HG03460 (cell line): ENCODE measurements around the gene TFEB.

Source experiments
- ATAC-seq: cut with Tn5 transposase; IDR thresholded peaks from one replicate; pipeline ENCODE4 v1.9.1; 2021; ENCODE audit not compliant: unreplicated experiment

The TFEB gene

DNA sequence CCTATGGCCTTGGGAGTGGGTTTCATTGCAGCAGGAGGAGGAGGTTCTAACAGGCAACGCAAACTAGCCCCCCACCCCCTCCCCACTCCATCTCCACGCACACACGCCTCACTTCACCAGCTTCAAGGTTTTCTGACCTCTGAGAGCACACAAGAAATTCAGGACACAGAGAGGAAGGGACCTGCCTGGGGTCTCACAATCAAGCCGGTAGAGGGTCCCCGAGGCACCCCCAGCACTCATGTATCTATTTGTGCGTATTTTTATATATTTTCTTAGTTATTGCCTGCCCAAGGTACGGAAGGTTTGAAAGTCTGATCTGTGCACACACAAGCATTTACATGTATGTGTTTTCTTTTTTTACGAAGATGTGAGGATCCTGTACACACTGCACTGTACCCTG is 80.2 kb downstream of the TFEB start:
- no peak for ATAC-seq

DNA sequence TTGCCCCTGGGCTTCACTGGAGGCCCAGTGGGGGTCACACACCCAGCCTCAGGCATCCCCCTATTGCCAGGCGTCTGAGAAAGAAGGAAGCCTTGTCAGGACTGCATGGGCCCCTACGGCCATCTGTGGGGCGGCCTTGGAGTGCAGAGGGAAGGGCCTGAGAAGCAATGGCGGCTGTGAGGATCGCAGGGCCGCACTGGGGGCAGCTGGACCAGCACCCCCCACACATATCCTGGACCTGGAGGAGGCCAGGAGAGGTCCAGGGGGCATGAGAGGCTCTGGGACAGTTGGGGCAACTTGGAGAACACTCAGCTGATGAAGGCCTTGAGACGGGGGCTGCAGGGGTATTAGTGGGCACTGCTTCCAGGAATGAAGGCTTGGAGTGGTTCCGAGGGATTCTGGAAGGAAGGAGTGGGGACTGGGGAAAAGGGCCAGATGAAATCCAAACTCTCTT is 80.7 kb downstream of the TFEB start:
- ATAC-seq = no peak

DNA sequence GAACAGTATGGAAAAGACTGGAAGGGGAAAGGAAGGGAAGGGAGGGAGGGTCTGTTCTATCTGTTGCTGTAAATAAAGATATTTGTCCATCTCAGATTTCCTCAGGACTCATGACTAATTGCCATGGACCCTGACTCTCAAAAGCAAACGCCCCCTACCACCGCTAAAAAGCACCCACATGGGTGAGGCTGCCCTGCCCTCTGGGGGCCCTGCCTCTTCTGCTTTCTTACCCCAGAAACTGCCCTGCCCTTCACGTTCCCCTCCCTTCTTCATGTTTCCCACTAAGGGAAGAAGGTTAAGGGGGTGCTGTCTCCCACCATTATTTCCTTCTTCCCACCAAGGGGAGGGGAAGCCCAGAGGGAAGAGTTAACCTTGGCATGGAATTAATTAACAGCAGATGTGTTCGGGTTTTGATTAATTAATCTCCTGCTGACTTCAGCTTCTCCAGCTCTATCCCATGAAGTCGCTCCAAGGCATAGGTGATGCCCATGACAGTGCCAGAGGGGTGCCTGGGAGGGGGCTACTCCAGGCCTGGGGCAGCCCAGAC is 81.2 kb downstream of the TFEB start:
- ATAC-seq = no peak

DNA sequence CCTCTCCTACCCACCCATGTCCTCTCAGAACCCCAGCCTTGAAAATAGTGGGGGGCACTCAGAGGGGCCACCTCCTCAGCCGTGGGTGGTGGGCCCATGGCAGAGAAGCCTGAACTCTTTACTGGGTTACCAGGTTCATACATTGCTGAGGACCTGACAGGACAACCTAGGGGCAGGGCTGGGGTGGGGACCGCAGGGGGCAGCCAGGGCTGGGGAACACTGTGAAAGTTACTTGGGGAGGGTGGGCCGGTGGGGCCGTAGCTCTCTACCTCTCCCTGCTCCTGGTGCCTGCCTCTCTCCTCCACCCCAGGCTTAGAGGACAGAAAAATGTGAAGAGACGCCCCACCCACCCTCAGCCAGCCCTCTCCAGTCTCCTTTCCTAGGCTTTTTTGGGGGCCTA is 81.7 kb downstream of the TFEB start:
- ATAC-seq = no peak

DNA sequence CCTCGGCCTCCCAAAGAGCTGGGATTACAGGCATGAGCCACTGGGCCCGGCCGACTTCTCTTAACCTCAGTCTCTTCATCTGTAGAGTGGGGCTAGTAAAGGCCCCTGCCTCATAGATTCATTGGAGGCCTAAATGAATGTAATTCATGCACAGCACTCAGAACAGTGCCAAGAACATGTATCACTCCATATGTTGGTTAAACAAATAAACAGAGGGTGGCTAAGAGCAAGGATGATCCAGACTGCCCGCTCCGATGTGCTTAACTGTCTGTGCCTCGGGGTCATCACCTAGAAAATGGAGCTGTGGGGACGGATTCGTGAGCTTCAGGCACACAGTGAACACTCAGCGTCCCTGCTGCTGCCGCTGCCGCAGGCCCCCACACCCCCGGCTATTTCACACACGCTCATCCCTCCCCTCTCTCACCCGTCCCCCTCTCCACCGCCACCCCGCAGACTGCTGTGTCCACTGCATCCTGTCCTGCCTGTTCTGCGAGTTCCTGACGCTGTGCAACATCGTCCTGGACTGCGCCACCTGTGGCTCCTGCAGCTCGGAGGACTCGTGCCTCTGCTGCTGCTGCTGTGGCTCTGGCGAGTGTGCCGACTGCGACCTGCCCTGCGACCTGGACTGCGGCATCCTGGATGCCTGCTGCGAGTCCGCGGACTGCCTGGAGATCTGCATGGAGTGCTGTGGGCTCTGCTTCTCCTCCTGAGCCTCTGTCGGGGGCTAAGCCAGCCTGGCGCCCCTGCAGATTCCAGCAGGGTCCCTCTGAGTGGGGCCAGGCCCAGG is 82.3 kb downstream of the TFEB start:
- no peak for ATAC-seq

DNA sequence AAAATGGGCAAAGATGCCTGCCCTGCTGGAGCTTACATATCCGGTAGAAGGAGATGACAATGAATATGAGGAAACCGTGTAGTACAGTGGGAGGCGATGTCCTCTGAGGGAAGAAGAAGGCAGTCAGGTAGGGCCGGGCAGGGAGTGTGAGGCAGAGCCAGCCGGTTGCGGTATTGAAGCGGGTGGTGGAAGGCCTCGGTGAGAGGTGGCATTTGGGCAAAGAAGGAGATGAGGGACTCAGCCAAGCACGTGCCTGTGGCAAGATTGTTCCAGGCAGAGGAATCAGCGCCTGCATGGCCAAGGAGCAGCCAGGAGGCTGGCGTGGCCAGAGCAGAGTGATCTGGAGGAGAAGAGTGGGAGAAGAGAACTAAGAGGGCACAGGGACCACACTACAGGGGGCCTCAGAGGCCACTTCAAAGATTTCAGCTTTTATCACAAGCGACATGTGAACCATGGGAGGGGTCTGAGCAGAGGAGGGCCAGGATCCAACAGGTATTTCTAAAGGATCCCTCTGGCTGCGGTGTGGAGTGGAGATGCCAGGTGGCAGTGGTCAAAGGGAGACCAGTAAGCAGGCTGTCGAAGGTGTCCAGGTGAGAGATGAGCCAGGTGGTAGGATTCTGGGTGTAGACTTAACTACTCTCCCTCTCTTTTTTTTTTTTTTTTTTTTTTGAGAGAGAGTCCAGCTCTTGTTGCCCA is 83.3 kb downstream of the TFEB start:
- no peak for ATAC-seq

DNA sequence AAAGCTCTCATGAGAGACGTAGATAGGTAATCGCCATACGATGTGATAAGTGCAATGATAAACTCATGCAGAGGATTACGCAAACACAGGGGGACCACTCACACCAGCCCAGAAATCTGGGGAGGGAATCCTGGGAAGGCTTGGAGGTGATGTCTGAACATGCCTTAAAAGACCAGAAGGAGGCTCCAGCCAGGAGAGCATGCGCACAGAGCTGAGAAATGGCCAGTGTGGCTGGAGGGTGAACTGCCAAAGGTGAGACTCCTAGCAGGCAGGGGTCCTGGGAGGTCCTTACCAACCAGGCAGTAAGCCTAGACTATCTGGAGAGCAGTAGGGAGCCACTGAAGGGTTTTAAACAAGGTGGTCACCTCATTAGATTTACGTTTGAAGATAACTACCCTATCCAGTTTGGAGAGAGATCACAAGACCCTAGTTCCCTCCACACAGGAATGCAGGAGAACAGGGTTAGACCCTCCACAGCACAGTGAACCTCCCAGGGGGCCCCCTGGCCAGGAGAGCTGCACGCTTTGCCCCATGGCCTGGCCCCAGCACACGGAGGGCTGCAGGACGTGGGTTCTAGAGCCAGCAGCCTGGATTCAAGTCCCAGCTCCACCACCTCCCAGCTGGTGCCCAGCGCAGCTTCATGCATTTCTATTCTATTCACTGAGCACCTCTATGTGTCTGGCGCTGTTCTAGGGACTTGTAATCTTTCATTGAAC is 84.0 kb downstream of the TFEB start:
- no peak for ATAC-seq

DNA sequence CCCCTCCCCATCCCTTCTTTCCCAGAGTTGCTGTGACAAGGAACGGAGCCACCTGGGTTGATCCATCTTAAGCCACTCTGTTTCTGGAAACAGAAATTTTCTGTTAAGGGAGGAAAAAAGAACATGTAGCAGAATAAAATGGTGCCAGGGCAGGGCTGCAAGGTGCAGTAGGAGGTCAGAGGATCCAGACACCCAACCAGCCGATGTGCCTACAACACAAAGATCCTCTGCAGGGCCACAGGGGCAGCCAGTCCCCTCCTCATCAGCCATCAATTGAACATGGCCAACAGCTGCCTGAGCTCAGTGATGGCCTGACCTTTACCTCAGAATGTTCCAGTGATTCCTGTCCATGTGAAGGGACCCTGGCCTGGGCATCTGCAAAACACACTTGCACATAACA is 85.3 kb downstream of the TFEB start:
- ATAC-seq = no peak

DNA sequence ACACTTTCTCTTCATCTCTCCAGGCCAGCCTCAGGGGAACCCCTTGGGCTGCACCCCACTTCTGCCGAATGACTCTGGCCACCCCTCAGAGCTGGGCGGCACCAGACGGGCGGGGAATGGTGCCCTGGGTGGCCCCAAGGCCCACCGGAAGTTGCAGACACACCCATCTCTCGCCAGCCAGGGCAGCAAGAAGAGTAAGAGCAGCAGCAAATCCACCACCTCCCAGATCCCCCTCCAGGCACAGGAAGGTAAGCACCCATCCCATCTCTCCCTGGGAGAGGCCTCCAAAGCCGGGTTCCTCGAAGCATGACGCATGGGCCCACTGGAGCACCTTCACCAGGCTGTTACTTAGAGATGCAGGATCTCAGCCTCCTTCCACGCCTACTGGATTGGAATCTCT is 85.8 kb downstream of the TFEB start:
- ATAC-seq = no peak

DNA sequence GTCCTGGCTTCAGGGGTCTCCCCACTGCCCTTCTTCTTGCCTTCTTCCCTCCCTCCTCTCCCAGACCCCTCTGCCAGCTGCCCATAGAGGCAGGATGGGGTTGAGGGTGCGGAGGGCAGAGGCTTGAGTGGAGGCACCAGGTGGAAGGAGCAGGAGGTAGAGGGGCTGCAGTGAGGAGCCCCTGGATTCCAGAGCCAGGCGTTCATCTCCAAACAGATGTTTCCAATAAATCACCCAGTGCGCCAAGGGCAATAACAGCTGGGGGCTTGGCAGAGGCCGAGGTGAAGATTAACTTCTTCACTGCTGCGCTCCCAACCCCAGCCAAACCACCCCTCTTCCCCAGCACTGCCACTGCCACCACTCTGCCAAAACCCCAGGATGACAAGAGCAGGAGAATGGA is 86.5 kb downstream of the TFEB start:
- ATAC-seq = no peak

DNA sequence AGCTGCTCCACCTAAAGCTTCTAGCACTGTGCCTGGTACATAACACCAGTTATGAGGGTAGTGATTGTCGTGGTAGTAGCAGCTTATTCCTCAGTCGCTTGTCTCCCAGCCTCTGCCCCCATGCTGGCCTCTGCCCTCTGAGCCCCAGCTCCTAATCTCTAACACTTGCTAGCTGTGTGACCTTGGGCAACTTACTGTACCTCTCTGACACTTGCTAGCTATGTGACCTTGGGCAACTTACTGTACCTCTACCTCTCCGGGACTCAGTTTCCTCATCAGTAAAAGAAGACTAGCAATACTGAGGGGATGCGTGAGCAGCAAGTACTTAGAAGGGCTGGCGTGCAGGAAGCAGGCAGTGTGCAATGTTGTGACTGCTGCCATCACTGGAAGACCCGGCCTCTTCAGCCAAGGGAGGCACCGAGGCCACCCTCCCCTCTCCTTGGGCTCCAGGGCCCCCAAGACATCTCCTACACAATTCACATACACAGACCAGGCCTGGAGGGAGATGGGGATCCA is 87.3 kb downstream of the TFEB start:
- ATAC-seq = no peak

DNA sequence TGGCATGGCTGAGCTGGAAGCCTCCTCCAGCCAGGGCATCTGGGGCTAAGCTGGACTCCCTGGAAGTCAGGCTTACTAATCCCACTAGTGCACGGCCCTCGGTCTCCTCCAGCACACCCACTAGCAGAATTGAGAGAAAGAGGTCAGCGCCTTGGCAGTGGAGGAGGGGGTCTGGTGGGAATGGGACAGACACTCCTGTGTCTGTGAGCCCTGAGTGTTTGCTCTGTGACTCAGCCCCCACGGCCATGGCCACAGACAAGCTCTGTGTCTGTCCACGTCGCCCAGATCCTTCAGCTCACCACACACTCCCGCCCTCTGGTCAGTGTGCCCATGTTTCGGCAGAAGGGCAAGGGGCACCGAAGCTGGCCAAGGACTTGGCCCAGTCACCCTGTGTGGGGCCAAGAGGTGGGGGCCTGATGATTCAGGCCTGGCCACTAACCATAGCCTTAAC is 88.3 kb downstream of the TFEB start:
- no peak for ATAC-seq

DNA sequence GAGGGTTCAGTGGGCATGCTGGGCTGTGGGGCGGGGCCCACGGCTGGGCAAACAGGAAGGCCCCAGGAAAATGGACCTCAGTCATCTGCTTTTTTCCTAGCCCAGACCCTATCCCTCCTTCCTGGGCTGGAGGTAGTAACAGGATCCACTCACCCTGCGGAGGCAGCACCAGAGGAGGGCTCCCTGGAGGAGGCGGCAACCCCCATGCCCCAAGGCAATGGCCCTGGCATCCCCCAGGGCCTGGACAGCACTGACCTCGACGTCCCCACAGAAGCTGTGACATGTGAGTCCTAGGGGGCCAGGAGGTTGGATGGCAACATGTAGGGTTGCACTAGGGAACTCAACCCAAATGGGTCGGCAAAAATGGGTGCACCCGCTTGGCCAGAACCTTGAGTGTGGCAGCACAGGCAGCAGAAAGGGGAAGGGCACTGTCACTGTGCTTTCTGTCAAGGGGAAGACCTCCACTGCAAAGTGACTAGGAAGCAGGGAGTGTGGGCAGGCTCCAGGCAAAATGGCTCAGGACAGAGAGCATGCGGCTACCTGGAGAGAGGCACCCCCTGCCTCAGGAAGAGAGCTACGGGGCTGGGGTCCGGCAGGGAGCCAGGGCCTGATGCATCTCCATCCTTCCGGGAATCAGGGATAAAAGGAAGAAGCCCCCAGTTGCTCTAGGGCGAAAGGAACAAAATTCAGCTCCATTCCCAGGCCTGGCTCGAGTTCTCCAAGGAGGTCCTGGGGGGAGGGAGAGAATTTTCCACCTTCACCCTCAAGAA is 89.2 kb downstream of the TFEB start:
- ATAC-seq = no peak

DNA sequence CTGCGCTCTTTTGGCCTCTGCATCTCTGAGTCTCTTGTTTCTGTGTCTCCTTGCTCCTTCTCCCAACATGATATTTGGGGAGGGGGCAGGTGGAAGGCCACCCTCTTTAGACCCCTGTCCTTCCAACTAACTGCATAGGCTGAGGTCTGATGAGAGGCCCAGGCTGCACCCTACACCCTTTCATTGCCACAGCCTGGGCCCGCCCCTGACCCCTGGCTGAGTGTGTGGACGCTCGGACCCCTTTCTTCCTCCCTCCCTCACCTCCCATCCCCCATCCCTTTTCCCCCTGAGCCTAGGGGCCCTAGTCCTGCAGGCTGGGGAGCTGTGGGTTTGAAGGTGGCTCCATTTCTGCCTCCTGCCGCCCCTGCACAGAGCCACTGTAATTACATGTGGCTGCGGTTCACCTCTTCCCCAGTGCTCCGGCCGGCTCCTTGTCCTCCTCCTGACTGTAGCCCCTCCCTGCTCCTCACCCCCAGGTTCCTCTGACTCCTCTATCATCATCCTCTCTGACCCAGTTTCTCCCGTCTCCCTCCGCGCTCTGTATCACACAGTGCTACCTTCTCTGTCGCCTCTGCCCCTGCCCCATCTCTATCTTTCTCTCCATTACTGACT is 90.3 kb downstream of the TFEB start:
- ATAC-seq = no peak

DNA sequence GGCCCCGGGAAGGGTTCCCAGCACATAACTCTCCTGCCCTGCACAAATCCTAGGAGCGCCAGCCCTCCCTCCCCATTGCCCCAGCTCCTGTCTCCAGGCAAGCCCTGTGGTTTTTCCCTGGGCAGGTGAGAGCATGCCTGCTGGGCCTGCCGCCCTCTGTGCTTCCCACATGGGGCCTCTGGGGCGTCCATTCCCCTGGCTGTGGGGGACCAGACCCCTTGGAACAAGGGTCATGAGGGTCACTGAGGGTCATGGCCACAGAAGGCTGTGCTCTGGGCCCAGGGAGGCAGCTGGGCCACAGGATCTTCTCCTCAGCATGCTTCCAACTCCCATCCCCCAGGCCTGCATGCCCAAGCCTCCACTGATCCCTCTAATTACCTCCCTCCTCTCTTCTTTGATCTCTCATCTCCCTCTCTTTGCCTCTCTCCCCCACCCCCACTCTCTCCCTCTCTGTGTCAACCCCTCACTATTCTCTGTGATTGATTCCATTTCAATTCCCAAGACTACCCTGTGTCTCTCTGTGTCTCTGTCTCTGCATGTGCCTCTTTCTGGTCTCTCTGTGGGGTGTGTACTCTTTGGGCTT is 91.0 kb downstream of the TFEB start:
- no peak for ATAC-seq

DNA sequence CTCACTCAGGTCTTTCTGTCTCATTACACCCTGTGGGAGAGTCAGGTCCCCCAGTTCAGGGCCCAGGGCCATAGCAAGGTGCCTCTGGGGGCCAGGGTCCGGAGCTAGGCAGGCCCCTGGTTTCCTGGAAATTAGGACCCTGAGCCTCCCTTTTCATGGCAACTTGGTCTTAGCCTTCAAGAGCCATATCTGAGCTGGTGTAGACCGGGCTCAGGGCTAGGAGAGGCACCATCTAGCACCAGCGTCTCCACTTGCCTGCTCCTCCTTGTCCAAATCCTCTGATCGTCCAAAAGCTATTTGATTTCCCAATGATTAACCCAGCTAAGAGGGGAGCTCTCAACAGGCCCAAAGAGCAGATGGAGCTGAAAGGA is 91.5 kb downstream of the TFEB start:
- ATAC-seq = no peak

DNA sequence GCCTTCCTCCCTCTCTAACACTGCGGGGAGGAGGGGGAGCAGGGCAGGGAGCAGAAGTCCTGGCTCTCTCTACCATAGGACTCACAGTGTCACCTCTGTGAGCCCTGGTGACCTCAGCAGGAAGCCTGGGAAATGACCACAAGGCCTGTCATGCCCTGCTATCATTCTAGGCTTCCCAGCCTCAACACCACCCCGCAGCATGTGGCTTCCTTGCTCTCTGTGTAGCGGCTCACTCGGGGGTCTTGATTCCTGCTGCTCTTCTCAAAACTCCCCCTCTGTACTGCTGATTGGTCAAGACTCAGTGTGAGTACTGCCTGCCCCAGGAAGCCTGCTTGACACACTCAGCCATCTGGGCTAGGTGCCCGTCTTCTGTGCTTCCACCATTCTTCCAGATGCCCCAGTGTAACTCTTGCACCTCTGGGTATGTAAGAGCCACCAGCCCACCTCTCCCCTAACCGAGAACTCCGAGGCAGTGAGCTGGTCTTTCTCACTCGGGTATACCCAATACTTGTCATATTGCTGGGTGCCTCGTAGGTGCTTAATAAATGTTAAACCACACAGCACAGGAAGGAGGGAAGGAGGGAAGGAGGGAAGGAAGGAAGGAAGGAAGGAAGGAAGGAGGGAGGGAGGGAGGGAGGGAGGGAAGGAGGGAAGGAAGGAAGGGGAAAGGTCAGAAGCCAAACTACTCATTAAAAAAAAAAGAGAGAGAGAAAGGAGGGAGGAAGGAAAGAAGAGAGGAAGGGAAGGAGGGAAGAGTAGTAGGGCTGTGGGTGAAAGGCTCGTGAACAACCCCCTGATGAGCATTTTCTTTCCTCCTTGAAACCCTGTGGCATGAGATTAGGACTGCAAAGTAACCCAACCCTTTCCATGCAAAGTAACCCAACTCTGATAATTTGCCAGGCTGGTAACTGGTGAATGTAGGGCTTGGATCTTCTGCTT is 92.2 kb downstream of the TFEB start:
- no peak for ATAC-seq

DNA sequence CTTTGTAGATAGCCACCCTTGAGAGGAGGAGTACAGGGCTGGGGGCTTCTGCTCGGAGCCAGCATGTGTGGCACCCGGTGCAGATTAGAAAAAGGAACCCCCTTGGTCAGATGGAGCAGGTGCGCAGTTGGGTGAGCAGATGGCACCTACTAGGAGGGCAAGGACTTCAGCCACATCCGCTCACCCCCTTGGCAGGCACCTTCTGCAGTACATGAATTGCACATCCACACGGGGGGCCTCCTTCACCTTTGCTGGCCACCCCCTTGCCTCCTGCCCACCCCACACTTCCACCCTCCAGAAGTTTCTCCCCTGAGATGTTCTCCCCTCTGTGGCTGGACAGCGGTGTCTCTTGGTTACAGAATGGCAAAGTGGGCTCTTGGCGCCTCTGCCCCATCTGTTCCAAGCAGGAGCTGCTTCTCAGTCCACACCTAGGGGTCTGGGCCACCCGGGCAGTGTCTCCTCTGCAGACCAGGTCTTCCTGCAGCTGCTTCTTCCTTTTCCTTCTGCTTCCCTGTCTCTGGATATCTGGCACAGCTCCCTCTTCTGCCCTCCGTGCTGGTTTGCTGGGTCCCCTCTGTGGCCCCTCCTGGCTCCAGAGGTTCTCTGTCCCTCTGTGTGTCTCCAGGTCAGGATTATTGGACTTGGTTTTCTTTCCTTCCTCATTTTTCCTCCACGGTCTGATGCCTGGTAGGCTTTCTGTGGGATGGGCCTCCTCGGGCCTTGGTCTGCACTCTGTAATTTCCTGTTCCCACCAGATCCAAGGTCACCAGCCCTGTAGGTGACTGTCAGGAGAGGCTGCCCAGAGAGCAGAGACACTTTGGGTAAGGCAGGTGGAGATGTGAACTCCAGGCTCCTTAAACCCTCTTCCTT is 93.1 kb downstream of the TFEB start:
- no peak for ATAC-seq
